HG02642 (cell line): Measurements from ENCODE around the gene AATF.
"Not testable (repeated sequence)": the region's sequence is repeated elsewhere in the genome, so short reads cannot be mapped to it uniquely, and the experiment has no call there.

ENCODE experiments used
- ATAC-seq: cut with Tn5 transposase; IDR thresholded peaks from one replicate; pipeline ENCODE4 v1.9.1; 2021; ENCODE audit warnings: mild to moderate bottlenecking; ENCODE audit not compliant: unreplicated experiment, poor library complexity

Gene AATF

DNA sequence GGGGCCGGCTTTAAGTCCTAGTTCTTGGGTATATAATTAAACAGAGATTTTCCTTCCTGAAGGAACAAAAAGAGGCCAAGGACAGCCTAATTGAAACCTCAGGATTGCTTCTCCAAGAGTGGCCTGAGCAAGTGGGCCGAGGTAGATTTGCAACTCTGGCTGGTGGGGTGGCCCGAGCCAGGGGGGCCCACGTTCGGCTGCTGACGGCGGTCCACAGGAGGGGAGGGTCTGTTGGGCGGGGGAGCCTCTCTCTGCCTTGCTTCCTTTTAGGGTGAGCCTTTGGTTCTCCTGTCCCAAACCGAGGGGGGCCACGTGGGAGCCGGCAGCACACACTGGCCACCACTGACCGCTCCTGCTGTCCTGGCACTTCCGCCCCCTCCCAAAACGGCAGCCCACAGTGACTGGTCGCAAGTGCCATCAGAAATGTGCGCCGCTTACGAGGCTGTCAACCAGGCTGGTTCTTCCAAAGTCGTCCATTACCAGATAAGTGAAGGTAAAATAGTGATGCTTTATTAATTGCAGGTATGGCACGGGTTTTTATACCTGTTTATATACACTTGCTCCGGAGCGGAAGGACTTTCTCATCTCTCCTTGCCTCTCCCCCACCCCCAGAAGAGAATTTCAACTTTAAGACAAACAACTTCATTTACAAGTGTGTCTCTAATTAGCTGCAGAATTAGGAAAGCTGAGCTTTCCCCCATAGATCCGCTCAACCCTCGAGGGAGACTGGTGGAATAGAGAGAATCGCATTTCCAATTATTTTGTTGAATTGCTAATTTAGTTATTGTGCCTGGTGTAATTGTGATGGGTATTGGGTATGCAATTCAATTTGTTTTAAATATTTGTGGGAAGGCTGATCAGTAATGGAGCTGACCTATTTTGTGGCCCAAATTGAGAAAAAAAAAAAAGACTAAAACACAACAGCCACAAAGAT lies 117.8 kb downstream of the AATF start:
- no peak for ATAC-seq

GRCh38 chr17:37067555-37068111 lies 118.9 kb downstream of the AATF start:
- ATAC-seq: no peak

DNA sequence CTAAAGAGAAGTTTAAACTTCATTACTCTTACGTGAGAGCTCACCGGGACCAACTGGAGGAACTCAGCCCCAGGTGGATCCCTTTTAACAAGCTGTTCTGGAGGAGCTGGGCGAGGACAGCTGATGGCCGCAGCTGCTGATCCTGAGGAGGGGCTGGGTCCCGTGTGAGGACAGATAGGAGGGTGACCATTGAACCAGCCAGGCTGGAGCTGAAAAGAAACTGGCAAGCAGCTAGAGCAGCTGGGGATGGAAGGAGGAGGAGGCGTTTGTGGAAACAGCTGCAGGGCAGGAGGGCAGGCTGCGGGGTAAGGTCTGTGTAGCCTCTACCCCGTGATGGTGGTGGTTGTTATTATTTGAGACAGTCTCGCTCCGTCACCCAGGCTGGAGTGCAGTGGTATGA lies 119.5 kb downstream of the AATF start:
- ATAC-seq: no peak

DNA sequence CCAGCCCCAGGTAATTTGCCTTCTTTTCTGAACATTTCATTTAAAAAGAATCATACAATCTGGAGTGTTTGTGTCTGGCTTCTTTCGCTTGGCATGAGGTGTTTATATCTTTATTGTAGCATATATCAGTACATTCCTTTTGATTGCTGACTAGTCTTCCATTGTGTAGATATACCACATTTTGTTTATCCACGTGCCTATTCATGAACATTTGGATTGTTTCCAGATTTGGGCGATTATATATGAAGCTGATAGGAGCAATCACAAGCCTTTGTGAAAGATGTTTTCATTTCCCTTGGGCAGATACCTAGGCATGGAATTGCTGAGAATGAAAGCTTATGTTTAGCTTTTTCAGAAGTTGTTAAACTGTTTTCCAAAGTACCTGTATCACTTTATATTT lies 120.3 kb downstream of the AATF start:
- no peak for ATAC-seq

DNA sequence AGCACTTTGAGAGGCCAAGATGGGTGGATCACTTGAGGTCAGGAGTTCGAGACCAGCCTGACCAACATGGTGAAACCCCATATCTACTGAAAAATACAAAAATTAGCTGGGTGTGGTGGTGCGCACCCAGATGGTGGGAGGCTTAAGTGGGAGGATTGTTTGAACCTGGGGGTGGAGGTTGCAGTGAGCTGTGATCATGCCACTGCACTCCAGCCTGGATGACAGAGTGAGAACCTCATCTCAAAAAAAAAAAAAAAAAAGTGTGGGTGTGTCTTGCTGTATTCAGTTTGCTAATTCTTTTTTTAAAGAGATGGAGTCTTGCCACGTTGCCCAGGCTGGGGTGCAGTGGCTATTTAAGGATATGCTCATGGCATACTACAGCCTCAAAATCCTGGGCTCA lies 124.7 kb downstream of the AATF start:
- not testable (repeated sequence) for ATAC-seq

- no peak for ATAC-seq
Measured at GRCh38 chr17:37079065-37079708, 130.4 kb downstream of the AATF start.

DNA sequence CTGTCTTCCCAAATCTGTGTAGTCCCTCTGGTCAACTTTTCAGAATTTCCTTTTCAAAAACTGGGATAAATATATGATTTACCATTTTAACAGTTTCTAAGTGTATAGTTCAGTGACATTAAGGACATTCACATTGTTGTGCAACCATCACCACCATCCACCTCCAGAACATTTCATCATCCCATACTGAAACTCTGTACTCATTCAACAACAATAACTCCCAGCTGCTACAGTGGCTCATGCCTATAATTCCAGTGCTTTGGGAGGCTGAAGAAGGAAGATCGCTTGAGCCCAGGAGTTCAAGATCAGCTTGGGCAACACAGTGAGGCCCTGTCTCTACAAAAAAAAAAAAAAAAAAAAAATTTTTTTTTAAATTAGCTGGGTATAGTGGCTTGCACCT lies 131.0 kb downstream of the AATF start:
- ATAC-seq: no peak

DNA sequence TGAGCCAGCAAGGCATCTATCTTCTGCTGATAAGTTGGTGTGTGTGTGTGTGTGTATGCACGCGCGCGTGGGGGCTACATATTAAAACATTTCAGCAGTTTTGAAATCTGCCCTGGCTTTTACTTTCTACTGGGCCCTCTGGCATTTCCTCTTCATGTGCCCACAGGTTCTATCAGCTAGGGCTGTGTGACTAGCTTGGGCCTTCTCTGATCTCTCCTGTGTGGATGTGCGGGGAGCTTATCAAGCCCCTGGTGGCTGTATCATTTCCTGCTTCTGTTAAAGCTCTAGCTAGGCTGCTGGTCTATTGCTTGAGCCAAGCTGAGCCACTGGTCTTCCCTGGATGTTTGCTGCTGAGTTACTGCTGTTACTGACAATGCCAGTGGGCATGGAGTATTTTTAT lies 132.5 kb downstream of the AATF start:
- no peak for ATAC-seq

DNA sequence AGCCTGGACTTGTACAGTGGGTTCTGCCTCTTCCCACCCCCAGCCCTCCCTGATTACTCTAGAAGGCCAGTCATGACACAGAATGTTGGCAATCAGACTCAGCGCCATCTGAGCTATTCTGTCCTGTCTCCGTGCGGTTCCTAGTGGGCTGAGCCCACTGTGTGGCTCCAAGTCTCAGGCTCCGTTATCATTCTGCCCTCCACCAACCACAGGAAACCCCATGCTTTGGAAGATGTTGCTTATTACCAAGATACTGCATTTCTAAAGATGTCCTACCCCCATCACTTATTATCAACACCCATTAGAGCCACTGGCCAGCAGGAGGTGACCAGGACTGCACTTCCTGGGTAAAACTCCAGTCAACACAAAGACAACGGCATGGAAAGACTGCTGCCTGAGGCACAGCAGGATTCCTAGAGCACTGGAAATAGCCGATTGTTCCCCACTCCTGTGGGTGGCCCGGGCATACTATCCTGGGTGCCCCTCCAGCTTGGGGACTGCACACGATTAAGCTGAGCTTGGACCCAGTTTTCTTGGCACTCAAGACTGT lies 133.6 kb downstream of the AATF start:
- ATAC-seq: no peak

- no peak for ATAC-seq
Measured at GRCh38 chr17:37082985-37083384, 134.2 kb downstream of the AATF start.

DNA sequence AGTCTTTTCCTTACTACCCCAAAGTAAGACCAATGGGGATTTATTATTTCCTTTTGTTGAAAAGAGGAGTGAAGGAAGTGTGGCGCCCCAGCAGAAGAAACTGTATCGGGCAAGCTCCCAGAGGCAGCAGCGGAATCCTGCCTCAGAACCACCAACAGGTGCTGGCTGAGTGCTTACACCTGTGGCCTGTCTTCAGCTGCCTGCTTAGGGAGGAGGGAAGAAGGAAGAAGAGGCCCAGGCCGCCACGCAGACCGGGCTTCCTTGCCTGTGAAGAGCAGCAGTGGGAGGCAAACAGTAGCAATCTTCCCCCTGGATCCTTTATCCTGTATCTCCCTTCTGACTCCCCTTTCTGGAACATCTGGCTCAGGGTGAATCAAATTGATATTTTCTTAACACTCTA lies 134.7 kb downstream of the AATF start:
- no peak for ATAC-seq

DNA sequence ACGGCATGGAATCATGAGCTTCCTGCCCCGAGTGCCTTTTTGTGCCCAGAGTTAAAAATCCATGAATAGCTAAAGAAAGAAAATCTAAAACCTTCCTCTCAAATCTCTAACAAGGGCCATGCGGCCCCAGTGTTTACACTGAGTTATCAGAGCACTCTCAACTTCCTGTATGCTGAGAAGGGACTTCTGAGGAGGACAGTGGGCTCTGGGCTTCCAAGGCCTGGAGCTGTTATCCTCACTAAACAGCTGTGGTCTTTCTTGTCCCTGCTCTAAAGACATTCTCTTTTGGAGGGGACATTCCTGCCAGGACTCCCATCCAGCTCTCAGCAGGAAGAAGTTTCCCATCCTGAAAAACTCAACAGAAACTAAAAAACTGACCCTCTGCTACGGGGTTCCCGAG lies 135.6 kb downstream of the AATF start:
- ATAC-seq: no peak

GRCh38 chr17:37086334-37086733 lies 137.6 kb downstream of the AATF start:
- no peak for ATAC-seq

- ATAC-seq: no peak
Measured at GRCh38 chr17:37086948-37087347, 138.2 kb downstream of the AATF start.

DNA sequence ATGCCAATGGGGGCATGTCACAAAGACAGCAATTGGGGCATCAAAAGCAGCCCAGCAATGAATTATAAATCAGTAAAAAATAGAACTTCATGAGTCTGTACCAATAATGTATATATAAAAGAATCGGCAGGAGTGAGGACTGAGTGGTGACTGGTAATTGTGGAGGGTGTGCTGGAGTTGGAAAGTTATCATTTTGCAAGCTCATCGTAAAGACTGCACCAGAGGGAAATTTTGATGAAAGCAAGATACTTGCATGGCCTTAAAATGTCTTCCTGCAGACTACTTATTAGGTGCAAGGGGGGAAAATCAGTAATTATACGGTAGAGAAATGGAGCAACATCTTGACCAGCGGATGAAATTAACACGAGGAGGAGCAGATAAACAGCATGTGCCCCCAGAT lies 138.9 kb downstream of the AATF start:
- ATAC-seq: no peak

- ATAC-seq: no peak
Measured at GRCh38 chr17:37088459-37088858, 139.7 kb downstream of the AATF start.

- no peak for ATAC-seq
Measured at GRCh38 chr17:37088913-37089312, 140.2 kb downstream of the AATF start.

GRCh38 chr17:37089956-37090355 lies 141.2 kb downstream of the AATF start:
- ATAC-seq: no peak

GRCh38 chr17:37090941-37091340 lies 142.2 kb downstream of the AATF start:
- no peak for ATAC-seq

DNA sequence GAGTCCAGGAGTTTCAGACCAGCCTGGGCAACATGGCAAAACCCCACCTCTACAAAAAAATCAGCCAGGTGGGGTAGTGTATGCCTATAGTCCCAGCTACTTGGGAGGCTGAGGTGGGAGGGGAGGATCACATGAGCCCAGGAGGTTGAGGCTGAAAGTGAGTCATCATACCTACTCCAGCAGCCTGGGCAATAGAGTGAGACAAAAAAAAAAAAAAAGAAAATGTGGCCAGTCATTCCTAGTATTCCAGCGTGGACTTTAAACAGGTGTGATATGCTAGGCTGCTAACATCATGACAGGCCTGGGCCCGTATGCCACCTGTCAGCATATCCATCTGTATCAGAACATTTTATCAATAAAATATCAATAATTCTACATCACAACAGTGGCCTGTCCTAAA lies 143.3 kb downstream of the AATF start:
- ATAC-seq: no peak

DNA sequence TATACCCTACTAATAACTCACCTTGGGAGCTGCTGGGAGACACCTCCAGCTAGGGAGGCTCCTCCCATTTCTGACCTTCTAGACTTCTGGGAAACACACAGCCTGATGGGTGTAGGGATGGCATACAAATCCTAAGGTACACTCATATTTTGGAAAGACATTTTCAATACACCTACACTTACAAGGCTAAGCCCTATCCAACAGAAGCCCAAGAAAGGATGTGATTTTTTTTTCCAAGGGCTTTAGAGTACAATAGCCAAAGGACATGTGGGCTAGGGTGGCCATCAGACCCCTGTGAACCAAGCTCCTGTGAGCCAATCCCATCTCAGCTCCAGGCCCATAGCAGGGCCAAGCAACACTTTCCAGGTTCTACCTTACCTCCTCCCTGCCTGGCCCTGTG lies 143.9 kb downstream of the AATF start:
- ATAC-seq: no peak
